HG02852 (cell line): Measurements from ENCODE around the gene TPBGL.
"Not testable (repeated sequence)": the region's sequence is repeated elsewhere in the genome, so short reads cannot be mapped to it uniquely, and the experiment has no call there.

Experiments
- ATAC-seq: cut with Tn5 transposase; IDR thresholded peaks from one replicate; pipeline ENCODE4 v1.9.1; 2021; ENCODE audit warnings: mild to moderate bottlenecking, moderate library complexity; ENCODE audit not compliant: unreplicated experiment

TPBGL gene

DNA sequence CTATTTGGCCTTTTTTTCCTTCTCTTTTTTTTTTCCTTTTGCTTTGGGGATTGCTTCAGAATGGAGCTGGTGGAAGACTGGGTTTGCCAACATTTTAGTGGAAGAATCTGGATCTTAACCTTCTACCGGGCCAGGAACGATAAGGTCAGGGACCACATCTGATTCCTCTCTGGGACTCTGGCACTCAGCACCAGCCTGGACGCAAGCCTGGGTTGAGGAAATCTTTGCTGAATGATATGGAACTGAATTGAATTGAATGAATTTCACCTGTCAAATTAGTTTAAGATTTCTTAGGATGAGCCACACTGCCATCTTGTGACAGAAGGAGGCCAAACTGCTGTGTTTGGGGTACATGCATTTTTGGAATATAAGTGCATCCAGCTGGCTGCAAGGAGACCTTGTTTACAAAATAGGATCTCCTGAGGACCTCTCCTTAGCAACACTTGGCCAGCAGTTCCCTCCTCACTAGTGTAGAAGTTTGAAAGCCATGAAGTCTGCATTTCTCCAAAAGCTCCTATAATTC, 30.4 kb downstream of the TPBGL start:
- ATAC-seq, result no peak

DNA sequence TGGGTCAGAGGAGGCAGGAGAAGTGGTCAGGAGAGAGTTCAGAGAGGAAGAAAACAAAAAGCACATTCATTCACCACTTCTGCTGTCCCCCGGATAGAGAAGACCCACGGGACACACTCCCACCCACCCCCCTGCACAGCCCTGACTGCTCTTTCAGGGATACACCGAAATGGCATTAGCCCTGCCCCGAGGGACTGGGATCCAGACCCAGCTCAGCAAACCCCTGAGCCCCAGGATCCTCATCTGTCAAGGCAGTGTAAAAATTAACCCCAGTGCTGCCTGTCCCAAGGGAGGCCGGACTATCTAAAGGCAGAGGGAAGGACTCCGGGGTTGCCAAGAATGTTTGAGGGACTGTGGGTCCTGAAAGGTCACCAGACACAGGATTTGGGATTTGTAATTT, 31.2 kb downstream of the TPBGL start:
- no peak for ATAC-seq

DNA sequence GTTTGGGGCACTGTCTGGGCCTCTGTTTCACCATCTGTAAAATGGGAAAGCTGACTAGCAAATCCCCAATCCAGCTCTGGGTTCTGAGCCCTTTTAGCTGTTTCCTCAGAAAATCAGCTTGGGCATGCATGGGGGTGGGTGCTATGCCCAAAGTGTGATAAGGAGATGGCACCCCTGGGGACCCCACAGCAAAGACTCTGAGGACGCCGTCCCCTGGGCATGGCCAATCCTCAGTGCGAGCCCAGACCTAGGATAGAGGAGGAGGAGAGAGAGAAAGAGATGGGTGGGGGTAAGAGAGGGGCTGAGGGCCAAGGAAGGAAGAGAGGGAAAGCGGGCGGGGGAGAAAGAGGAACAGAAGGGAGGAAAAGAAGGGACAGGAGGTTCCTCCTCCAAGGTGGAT, 31.8 kb downstream of the TPBGL start:
- no peak for ATAC-seq

DNA sequence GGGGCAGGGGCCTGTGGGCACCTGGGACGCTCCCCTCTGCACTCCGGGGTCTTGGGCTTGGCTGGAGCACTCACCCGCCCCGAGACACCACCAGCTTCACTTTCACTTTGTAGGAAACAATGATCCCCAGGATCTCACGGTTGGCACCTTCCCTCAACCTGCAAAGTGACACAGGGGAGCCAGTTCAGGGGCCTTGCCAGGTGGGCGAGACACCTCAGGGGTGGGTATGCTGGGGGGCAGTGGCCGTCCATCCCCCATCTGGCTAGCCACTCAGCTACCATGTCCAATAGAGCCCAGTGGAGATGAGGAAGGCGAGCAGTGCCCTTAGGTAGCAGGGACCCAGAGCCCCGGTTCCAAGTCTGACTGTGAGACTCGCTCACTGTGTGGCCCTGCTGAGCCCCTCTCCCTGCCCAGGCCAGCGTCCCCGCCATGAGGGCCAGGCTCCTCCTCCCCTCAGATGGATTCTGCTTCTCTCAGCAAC, 32.3 kb downstream of the TPBGL start:
- no peak for ATAC-seq

DNA sequence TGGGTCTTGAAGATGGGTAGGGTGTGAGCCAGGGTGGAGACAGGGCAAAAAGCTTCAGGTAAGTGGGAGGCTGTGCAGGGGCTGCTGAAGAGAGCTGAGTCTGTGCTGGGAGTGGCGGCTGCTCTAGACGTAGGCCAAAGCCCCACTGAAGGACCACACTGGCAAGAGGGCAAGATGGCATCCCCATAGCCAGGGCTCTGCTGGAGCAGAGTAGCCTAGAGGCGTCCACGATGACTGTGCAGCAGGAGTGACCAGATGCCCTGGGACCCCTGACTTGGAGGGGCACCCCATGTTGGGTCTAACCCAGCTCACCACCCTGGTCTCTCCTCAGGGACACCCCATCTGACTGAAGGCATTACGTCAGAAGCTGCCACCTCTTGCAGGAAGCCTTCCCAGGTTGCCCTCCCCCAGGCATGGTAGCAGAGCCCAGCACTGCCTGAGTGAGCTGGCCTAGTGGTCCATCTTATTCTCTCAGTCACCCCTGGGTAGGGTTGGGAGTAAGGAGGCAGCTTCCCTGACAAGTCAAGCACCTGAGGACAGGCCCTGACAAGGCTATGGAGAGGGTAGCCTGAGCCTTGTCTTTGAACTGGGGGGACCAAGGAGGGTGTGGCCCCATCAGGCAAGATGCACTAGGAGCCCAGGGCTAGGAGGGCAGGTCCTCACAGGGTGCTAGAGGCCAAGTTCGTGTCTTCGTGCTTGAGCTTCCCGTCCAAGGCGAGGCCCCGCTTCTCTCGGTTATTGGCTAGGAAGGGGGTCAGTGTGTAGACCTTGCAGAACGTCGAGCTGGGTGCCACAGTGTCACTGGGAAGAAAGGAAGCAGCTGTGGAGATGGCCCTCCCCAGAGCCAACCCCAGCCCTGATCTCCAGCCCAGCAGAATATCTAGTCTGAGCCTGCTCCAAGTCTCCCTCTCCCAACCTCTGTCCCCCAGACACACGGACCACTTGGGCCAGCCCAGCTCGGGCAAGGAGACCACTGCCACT, 33.1 kb downstream of the TPBGL start:
- ATAC-seq, result no peak

DNA sequence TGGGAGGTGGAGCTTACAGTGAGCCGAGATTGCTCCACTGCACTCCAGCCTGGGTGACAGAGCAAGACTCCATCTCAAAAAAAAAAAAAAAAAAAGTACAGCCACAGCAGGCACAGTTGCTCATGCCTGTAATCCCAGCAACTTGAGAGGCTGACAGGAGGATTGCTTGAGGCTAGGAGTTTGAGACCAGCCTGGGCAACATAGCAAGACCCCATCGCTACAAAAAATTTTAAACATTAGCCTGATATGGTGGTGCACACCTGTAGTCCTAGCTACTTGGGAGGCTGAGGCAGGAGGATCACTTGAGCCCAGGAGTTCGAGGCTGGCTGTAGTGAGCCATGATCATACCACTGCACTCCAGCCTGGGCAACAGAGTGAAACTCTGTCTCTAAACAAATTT, 34.1 kb downstream of the TPBGL start:
- not testable (repeated sequence) for ATAC-seq

DNA sequence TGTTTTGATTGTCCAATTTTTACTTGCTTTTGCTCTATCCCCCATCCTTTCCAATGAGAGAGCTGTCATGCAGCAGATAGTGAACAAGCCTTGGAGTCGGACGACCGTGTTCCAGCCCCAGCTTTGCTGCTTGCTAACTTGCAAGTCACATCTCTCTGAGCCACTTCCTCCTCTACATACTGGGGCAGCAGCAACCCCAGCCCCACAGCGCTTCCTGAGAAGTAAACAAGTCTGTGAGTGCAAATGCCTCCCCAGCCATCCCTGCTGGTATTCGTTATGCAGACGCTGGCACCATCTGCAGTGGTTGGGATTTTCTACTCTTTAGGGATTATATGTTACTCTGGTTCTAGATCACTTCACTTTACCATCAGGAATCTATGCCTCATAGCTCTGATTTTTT, 35.0 kb downstream of the TPBGL start:
- no peak for ATAC-seq

DNA sequence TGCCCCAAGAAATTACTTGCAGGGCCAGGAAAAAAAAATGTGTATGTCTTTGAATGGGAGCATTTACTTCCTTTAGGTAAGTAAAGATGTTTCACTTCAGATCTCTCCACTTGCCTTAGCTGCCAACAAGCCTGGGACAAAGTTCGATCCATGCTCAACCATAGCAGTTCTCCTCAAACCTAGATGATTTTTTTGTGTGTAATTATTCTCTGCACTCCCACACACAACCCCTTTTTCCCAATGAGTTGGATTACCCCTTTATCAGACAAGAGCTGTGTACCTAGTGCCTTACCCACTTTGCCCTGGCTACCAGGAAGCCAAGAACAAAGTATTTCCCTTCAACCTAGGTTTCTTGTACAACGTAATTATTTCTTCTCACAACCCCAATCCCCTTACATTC, 35.6 kb downstream of the TPBGL start:
- no peak for ATAC-seq

DNA sequence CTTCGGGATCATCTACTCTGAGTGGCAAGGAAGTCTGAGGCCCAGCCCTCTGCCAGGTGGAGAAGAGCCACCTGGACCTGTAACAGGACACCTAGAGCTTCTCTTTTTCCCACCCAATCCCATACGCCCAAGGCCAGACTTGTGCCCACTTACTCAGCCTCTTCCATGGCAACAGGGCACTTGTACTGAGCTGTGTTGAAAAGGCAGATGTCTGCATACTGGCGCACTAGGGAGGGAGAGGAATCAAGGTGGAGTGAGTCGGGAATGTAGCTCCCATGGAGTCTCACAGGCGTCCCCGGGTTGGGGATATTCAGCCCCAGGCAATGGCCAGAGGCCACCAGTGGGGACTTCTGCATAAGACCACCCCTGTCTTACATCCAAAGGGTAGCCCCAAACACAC, 36.1 kb downstream of the TPBGL start:
- no peak for ATAC-seq

DNA sequence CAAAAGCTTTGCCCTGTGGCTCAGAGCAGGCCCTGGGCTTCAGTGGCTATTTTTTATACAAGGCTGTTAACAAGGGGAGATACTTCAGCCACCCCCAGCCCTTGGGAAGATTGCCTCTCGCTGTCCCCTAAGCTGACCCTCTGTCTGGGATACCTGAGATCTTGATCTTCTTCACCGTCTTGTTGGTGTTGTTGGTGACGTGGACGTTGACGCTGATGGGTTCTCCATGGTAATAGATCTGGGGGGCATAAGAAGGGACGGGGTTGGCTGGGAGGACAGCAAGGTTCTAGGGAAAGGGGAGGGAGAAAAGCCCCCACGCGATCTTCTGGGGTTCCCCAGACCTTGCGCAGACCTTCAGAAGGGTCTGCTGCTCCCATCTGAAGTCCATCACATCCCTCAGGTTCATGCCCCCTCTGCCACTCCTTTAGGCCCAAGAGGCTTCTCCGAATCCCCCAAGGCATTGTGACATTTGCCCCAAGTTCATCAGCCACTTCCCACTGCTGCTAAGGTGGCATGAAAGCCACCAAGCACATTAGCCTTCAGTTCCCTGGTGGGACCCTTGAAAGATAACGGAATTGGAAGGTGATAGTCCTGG, 36.7 kb downstream of the TPBGL start:
- ATAC-seq, result no peak

DNA sequence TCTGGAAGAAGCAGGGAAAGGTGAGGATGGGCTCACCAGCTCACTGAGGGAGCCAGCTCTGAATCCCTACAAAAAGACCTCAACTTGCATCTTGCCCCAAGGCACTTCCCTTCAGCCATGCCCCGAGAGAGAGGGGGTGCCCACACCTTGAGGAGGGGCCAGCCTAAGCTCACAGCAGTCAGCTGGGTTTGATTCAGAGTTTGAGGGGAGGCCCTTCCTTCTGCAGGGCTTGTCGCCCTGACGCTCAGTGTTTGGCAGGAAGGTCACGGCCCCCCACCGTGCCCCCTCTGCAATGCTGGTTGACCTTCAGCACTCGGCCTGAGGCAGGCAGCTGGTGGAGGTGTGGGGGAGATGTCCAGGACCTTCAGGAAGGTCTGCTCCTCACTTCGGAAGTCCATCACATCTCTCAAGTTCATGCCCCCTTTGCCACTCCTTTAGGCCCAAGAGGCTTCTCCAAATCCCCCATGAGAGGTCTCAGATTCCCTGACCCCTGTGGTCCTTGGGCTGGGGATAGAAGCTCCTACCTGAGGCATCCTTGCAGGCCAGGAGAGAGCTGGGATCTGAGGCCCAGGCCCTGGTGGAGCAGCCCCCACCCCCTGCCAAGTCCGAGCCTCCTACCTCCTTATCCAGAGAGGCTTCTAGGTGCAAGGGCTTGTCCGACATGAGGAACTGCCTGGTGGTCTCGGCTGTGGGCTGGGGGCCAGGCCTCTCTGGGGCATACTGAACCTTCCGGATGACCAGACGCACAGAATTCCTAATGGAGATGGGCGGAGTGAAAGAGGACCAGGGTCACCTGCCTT, 37.6 kb downstream of the TPBGL start:
- ATAC-seq, result no peak

DNA sequence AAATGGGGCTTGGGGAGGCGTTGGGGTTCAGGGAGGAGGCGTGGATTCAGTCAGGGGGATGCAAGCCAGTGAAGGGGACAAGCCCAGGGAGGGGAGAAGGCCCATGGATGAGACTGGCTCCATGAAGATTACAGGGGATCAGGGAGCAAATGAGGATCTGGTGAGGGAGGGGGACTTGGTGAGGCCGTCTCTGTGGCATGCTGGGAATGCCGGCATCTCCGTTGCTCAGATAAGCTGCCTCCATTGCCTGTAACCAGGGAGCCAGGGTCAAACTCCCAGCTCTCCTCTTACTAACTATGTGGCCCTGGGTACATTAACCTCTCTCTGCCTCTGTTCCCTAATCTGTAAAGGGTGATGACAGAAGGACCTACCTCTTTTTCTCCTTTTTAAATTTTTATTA, 38.7 kb downstream of the TPBGL start:
- no peak for ATAC-seq

DNA sequence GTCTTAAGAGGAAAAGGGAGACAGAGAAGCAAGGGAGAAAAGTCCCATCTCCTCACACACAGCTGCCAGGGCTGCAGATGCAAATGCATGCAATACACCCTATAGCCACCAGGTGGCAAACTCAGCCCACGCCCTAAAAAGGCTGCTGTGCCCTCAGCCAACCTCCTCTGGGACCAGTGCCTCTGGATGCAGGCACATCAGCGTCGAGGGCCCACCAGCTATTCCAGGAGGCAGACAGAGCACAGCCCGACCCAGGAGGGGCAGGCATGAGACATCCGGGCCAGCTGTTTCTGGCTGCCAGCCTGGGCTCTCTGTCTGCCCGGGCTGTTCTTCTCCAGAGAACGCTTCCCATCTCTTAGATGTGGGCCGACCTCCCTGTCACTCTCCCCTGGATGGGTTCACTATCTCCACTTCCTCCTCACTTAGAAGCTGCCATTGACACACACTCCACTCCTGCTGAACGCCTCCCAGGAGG, 39.7 kb downstream of the TPBGL start:
- no peak for ATAC-seq

DNA sequence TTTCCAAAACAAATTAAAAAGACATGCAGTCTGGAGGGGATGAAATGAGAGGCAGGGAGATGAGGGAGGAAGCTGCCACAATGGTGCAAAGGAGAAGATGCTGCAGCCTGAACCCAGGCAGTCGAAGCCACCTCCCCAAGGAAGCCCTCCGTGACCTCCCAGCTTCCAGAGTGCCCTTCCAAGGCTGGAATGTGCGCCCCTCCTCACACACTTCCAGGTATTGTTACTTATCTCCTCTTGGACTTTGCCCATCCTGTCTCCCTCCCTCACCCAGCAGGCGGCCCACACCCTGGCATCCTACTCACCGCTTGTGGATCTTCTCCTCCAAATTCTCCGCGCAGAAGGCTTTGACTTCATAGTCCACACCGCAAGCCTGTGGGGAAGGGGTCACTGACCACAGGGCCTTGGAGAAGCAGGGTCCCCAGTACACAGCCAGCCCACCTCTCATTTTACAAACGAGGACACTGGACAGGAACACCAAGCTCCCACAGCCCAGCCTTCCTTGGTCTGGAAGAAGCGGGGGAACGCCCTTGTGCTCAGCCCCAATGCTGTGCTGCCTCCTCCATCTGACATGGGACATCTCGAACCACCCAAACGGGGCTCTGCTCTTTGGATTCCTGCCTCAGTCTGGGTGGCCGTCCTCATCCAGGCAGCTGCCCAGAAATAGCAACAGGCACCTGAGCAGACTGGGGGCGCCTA, 40.3 kb downstream of the TPBGL start:
- no peak for ATAC-seq

DNA sequence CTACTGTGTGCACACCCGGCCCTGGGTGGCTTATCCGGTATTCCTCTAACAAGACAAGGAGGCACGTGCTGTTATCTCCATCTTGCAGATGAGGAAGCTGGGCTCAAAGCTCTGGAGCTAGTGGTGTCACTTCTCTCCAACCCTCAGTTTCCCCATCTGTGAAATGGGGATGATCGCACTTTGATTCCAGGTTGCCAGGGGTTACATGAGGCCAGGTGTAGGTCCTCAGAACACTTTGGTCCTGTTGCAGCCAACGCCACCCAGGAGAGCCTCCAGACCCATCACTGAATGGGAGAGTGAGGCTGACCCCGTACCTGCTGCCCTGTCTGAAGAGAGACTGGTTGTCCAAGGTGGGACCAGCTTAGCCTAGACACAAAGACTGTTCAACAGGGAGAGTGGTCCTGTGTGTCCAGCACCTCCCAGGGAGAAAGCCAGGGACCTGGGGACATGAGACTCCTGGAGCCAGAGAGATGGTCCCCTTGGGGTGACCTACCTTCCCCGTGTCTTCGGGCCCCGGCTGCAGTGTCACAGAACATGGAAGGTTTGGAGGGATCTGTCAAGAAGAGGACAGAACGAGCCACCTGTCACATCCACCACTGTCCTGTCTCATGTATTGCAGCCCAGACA, 41.0 kb downstream of the TPBGL start:
- no peak for ATAC-seq

DNA sequence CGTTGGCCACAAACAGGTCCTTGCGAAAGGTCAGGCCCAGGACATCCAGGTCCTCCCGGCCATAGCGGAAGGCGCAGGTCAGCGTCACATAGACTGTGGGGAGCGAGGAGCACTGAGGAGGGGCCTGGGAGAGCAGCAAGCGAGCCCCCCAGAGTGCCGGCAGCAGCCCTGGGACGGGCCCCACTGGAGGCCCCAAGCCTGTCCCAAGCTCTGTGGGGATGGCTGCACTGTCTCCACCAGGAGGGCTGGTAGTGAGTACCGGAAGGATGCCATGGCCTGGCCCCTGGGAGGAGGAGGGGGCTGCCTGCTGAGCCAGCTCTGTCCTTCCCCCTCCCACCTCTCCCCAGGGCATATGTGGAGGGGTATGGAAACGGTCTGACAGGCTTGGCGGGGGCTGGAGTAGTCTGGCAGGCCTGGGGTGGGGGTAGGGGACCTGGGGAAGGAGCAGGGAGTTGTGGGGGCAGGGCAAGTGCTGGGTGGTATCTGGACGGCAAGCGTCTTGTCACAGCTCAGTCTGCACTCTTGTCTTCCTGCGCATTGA, 42.9 kb downstream of the TPBGL start:
- ATAC-seq, result no peak

DNA sequence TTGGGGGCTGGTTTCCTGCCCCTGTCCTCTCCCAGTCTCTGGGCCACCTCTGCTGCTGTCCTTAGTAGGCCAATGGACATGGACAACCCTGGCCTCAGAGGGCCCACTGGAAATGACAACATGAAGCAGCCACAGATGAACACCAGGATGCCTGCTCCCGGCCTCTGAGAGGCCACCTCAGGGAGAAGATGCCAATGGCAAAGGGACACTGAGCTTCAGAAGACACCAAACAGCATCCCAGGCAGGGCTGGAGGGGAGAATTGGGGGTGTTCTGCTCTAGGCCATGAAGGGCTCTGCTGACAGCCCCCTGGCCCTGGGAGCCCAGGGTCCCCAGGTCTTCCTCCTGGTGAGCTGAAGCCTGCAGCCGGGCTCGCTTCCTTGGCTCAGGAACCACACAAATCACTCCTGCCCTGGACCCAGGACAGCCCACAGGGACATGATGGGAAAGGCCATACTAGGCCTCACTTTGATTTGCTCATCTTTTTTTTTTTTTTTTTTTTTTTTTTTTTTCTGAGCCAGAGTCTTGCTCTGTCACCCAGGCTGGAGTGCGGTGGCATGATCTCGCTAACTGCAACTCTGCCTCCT, 45.3 kb downstream of the TPBGL start:
- ATAC-seq, result no peak

DNA sequence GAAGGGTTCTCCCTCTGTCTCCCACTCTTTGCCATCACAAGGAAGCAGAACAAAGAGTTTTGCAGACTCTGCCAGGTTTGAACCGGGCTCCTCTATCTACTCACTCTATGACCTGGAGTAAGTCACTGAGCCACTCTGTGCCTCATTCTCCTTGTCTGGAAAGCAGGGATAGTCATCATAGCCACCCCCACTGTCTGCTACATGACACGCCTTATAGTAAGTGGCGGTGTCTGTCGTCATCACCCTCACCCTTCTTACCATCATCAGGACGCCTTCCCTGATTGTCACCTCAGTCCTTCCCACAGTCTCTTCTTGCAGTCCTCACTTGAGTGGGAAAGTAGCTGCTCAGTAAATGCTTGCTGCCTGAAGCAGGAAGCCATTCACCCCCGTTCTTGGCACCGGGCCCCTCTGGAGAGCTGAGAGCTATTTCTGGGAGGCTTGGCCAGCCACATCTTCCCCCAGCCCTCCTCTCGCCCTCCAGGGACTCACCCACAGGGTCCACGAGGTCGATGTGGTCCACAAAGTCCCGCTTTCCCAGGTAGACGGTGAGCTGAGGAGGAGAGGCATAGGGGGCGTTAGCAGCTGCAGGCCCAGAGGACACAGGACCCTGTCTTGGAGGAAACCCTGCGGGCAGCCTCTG, 46.4 kb downstream of the TPBGL start:
- no peak for ATAC-seq

DNA sequence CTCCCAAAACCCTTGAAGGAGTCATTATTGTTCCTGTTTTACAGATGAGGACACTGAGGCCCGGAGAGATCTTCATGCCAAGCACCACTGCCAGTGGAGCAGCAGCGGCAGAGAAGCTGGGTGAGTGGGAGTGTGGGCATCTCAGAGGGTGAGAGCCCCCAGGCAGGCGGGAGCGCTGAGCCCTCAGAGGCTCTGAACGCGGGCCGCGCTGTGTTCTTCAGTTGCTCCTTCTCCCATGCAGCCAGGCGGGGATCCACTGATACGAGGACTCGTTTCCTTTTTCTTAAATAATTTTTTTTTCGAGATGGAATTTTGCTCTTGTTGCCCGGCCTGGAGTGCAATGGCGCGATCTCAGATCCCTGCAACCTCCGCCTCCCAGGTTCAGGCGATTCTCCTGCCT, 47.0 kb downstream of the TPBGL start:
- ATAC-seq, result no peak
